Fibroblast of mammary gland (primary cell): ENCODE data around the gene SCYL3.

Source experiments
- DNase-seq: peaks from one replicate; pipeline ENCODE4 v3.0.0-alpha.2; 2010; ENCODE audit warnings: low read depth
- H3K4me3 ChIP-seq: 2 replicates; pipeline ENCODE4 v1.5.1; 2011; ENCODE audit warnings: low read depth, mild to moderate bottlenecking, low read length, moderate library complexity; ENCODE audit not compliant: control insufficient read depth
- TF ChIP-seq, protein P1 (sequence below): conservative IDR thresholded peaks from 2 replicates; pipeline ENCODE4 v1.5.1; 2011; ENCODE audit warnings: low read depth, low read length, inconsistent platforms; ENCODE audit not compliant: control insufficient read depth, insufficient read depth

Gene SCYL3

DNA sequence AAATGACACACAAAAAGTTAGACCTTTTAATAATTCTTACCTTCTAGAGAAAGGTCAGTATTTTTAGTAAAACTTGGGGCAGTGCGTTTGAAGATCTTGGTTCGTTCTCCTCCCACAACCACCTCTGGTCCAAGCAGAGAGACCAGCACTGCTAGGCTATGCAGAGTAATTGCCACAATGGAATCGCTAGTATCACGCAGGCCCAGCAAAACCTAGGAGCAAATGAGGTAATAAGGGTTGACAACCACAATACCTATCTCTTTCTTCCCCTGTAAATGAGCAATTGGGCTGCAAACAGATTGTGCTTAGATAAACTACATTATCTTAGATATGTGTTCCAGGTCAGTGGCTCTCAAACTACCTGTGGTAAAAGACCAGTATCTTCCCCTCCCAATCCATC lies 34.7 kb downstream of the SCYL3 start:
- H3K4me3 ChIP-seq: no peak overlapping the region
- TF ChIP-seq, protein P1, sequence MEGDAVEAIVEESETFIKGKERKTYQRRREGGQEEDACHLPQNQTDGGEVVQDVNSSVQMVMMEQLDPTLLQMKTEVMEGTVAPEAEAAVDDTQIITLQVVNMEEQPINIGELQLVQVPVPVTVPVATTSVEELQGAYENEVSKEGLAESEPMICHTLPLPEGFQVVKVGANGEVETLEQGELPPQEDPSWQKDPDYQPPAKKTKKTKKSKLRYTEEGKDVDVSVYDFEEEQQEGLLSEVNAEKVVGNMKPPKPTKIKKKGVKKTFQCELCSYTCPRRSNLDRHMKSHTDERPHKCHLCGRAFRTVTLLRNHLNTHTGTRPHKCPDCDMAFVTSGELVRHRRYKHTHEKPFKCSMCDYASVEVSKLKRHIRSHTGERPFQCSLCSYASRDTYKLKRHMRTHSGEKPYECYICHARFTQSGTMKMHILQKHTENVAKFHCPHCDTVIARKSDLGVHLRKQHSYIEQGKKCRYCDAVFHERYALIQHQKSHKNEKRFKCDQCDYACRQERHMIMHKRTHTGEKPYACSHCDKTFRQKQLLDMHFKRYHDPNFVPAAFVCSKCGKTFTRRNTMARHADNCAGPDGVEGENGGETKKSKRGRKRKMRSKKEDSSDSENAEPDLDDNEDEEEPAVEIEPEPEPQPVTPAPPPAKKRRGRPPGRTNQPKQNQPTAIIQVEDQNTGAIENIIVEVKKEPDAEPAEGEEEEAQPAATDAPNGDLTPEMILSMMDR: no peak
- DNase-seq: no peak

DNA sequence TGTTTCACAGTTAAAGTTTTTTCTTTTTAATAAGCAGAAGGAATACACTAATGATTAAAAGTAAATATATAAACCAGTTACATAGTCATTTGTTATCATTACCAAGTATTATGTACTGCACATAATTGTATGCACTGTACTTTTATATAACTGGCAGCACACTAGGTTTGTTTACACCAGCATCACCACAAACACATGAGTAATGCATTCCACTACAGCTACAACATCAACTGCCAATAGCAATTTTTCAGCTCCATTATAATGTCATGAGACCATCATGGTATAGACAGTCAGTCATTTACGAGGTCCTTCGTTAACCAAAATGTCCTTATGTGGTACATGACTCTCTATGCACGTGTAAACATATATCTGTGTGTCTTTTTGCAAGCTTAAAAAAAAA lies 35.2 kb downstream of the SCYL3 start:
- TF ChIP-seq, protein P1: no peak
- peak; percentile 28 for DNase-seq

DNA sequence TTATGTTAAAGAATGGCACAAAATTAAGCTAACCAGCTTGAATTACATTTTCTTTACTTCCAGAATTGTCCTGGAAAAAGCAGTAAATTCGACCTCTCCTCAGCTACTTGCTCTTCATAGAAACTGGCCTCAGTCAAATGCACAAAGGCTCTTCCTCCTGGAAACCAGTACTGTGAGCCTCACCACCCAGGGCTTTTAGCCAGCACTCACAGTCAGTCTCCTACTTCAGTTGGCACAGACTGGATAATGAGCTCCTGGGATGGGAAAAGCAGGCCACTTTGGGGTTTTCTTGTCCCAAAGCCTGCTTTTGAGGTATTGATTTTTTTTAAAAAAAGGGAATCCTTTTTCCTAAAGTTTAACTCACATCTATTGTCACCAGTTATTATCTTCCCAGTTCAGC lies 40.4 kb downstream of the SCYL3 start:
- TF ChIP-seq, protein P1: no peak
- H3K4me3 ChIP-seq: no peak overlapping the region
- no peak for DNase-seq

More for the DNA sequence above, 35.2 kb downstream of the SCYL3 start:
- no peak overlapping the region for H3K4me3 ChIP-seq

DNA sequence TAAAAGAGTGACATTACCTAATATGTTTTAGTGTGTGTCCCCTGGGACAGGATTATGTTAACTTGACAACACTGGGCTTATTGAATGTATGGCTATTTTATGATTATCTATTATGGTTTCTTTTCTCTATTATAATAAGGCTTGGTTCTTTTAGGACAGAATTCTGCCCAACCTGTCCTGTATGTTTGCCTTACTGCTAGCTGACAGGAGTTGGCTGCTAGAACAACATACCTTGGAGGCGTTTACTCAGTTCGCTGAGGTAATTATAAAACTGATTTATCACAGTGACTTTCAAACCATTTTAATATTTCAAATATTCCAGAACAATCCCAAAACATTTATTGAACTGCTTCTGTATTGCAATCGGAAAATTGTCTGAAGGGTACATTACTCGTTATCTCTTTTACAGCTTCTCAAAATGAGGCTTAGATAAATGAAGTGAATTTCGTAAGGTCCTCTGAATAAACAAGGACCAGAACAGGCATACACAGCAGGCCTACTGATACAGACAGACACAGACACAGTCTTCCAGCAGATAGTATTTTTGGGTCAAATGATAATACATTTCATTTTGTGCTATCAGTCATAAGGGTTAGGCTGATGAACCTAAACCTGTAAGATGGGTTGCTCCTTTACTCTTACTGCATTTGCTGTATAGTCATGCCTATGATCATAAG lies 44.2 kb downstream of the SCYL3 start:
- TF ChIP-seq, protein P1: no peak
- DNase-seq: no peak
- H3K4me3 ChIP-seq: no peak overlapping the region

DNA sequence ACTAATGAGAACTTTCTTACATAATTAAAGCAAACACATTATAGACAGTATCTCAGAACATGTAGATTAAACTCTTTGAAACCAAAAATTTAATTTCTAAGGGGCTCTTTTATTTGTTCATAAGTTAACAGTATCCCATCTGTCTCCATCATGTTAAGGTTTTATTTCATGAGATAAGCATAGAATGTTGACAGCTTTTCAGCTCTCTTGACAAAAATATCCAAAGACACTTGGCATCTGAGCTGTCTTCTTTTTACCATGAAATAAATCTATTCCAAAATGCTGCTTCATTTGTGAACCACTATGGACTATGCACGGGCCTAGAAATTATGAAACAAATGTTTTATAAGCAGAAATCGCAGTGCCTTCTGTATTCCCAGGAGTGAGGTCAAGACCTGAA lies 45.2 kb downstream of the SCYL3 start:
- TF ChIP-seq, protein P1: no peak
- DNase-seq: no peak
- H3K4me3 ChIP-seq: no peak overlapping the region

DNA sequence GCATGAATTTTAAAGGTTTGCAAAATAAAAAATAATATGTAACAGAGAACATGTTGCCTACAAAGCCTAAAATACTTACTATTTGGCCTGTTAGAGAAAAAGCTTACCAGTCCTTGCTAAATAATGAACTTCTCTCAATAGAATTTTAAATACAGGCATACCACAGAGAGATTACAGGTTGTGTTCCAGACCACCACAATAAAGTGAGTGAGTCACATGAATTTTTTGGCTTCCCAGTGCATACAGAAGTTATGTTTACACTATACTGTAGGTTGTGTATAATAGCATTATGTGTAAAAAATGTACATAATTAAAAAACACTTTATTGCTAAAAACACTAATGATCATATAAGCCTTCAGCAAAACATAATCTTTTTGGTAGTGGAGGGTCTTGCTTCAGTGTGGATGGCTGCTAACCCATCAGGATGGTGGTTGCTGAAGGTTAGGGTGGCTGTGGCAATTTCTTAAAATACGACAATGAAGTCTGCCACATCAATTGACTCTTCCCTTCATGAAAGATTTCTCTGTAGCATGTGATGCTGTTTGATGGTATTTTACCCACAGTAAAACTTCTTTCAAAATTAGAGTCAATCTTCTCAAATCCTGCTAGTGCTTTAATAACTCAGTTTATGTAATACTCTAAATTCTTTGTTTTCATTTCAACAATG lies 48.6 kb downstream of the SCYL3 start:
- DNase-seq: no peak
- no peak overlapping the region for H3K4me3 ChIP-seq
- TF ChIP-seq, protein P1: no peak
